Measurements from ENCODE around the gene VAV2.

Gene VAV2

GRCh38 chr9:133853331-133853730 lies 138.8 kb downstream of the VAV2 start:
- DNase-seq (ENCODE audit: low read depth, low spot score) = no peak

- no peak for DNase-seq (ENCODE audit: low read depth, low spot score)
These were observed 139.7 kb downstream of the VAV2 start for GRCh38 chr9:133852431-133852830.

DNA sequence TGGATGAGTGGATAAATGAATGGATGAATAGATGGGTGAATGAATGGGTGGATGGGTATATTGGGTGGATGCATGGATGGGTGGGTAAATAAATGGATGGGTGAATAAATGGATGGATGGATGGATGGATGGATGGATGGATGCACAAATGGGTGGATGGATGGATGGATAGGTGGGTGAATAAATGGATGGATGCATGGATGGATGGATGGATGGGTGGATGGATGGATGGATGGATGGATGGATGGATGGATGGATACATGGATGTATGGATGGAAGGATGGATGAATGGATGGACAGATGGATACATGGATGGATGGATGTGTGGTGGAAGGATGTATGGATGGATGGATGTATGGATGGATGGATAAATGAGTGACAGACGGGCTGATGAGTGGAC lies 140.4 kb downstream of the VAV2 start:
- no peak for DNase-seq (ENCODE audit: low read depth, low spot score)

DNA sequence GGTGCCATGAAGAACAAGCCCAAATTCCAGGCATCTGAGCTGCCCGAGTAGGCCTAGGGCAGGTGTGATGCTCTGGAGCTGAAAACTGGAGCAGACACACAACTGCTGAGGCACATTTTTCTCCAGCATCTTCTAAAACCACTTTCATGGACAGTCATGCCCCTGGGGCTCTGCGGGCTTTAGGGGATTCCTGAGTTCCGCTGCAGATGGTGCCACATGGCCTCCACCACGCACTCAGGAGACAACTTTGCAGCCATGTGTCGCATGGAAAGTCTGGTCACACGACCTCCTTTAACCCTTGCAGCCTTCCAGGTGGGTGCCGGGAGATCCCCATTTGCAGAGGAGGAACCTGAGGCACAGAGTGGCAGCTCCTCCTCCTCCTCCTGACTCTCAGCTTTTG lies 141.2 kb downstream of the VAV2 start:
- DNase-seq (ENCODE audit: low read depth, low spot score) = no peak

DNA sequence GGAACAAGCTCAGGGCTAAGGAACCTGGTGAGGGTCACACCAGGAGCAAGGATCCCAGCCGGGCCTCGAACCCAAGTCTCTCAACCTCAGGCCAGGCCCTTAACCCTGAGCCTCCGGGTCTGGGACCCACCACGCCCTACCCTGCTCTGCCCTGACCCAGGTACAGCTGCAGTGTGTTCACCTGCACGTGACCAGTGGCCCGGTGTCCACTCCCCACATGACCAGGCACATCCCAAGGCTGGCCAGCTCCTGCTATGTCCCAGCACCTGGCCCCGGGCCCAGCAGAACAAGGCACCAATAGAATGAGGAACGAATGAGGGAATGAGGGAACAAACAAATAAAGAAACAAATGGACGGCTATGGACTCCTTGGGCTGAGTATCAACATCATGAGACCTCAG lies 142.0 kb downstream of the VAV2 start:
- DNase-seq (ENCODE audit: low read depth, low spot score) = no peak

- DNase-seq (ENCODE audit: low read depth, low spot score) = no peak
These were observed 142.9 kb downstream of the VAV2 start for GRCh38 chr9:133849110-133849670.

DNA sequence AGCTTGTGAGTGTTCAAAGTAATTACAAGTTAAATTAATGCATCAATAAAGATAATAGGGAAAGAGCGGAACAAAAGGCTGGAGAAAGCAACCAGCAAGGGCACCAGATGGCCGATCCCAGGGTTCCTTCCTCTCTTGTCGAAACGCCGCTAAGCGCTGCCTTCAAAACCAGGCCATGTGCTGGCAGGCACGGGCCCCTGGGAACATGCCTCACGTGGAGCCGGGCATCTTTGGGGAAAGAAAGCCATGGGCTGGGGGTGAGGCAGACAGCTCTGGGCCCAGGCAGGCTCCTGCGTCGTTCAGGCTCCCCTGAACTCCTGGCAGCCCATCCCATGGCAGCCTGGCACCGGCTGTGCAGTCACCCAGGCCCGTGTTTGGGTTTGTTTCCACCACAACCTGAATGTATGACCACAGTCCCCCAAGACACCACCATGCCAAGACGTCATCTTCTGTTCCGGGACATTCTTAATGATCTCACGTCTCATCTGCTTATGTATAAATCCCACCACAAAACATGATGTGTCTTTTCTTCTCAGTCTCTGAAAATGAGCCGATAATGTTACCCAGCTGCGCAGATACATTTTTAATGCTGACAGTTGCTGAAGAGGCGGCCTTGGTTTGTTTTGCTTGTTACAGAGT lies 143.5 kb downstream of the VAV2 start:
- no peak for DNase-seq (ENCODE audit: low read depth, low spot score)

GRCh38 chr9:133846483-133847090 lies 145.5 kb downstream of the VAV2 start:
- no peak for DNase-seq (ENCODE audit: low read depth, low spot score)

DNA sequence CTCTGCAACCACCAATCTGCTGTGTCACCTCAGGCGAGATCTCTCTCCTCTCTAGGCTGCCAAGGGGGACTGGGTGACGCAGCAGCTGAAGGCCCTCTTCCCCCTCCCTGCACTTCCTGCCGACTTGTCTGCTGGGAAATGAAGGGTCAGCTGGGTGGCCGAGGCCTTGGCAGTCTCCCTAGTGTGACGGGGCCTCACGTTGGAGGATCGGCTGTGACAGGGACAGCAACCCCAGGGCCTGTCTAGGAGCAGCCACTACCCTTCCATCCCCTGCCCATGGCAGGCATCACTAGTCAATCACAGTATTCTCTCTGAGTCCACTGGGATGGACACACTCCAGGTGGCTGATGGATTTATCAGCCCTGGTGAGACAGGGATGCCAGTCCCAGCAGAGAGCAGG lies 146.7 kb downstream of the VAV2 start:
- peak; percentile 47 for DNase-seq (ENCODE audit: low read depth, low spot score)

- no peak for DNase-seq (ENCODE audit: low read depth, low spot score)
These were observed 147.2 kb downstream of the VAV2 start for GRCh38 chr9:133844881-133845410.

DNA sequence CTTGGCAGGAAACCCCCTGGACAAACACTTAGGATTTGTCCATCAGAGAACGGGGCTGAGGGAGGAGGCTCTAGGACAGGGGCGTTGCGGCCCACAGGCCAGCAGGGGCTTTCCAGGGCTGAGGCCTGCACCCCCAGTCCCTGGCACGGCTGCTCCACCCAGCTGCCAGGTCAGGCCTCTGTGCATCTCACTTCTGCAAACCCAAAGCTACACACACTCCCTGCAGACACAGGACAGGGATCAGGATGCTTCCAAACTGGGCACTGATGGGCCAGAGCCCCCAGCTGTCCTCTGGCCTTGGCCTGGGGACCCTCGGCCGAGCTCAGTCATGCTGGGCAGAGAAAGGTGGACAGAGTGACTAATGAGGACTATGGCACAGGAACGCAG lies 147.7 kb downstream of the VAV2 start:
- no peak for DNase-seq (ENCODE audit: low read depth, low spot score)

DNA sequence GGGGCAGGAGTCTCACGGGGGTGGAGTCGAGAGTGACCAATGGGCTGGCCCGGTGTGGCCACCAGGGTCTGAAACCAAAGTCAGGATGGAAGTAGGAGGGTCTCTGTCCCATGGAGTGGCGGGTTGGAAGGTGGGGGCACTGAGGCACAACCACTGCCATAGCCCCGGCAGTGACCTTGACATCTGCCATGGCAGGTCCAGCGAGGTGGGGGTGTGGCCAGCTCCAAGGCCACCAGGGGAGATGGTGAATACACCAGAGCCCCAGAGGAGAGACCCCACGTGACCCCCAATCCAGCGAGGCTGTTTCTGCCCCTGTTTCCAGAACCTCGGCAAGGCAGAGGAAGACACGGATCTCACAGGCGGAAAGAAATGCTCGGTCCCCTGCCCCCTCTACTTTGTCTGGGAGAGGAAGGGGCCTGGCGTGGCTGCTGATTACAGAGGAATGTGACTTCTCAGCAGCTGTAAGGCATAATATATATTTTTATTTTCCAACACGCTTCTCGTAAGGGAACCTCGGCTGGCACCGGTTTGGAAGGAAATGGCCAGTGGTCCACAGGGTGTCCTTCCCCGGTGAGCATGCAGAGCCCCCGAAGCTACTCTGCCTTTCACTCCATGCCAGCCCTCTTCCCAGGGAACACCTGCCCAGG lies 148.2 kb downstream of the VAV2 start:
- DNase-seq (ENCODE audit: low read depth, low spot score) = no peak

DNA sequence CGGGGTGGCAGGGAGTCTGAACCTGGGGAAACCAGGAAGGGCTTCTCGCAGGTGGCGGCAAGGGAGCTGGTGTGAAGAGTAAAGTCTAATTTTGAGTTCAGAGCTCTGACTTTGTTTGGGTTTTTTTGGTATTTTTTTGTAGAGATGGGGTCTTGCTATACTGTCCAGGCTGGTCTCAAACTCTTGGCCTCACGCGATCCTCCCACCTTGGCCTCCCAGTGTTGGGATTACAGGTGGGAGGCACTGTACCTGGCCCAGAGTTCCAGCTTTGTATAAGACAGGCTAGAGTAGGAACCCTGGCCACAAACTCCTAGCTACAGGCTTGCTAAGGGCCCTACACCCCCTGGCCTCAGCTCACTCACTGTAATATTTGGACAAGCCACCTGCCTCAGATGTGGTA lies 148.9 kb downstream of the VAV2 start:
- no peak for DNase-seq (ENCODE audit: low read depth, low spot score)

- no peak for DNase-seq (ENCODE audit: low read depth, low spot score)
These were observed 149.3 kb downstream of the VAV2 start for GRCh38 chr9:133842721-133843227.

DNA sequence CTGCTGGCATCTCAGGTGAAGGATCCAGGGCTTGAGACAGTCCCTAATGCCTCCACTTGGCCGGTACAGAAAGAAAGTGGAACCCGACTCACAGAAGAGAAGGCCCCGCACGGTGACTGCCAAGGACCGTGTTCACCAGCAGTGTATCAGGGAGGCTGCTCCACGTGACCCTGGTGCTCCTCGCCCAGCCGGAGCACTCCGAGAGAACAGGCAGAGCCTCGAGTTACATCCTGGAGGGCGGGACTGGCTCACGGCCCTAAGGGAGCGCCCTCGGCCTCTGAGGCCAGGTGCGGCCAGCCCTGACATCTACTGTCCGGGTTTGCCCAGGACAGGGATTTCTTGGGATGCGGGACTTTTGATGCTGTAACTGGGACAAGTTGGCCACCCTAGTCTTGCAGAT lies 149.9 kb downstream of the VAV2 start:
- DNase-seq (ENCODE audit: low read depth, low spot score) = no peak

DNA sequence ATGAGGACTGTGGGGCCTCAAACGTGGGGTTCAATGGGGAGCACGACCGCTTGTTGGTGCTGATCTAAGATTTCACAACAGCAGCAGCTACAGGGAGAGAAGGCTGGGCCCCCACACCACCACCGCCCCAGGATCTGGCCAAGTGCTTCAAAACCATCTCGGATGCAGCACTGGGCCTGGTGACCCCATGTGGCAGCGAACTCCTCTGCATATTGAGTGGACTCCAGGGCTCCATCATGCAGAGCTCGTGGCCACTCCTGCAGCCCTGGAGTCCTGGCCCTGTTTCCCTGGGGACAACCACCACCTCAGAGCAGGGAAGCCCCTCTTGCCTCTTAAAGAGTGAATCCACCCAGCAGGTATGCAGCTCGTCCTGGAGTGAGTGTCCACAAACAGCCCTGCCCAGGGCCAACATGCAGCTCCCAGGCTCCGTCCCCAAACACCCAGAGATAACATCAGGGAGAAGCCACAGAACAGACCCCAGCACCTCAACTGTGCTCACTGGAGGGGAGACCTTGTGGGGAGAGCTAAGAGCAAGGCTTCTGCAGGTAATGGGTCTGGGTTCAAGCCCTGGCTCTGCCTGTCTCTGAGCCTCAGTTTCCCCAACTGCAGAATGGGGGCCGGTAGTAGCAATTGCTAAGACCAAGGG lies 150.8 kb downstream of the VAV2 start:
- DNase-seq (ENCODE audit: low read depth, low spot score) = no peak

DNA sequence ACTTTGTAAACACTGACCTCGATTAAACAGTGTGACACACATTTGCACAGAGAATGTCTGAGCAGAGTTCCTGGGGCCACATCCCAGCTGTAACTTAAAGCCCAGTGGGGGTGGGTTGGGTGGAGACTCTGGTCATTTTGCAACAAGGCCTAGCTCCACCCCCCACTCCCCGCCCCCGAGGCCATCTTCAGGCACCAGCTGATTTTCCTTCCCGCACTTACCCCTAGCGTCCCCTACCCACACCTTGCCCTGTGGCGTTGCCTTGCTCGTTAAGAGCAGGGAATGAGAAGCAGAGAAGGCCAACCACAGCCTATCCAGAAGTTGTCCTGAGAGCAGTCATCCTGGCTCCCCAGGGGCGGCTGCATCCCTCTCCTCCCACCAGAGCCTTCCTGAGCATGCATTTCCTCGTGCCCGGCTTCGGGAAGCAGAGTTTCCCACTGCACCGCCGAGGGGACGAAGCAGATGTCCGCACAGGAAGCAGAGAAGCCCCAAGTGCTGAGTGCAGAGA lies 152.2 kb downstream of the VAV2 start:
- DNase-seq (ENCODE audit: low read depth, low spot score) = no peak

GRCh38 chr9:133838859-133839507 lies 153.1 kb downstream of the VAV2 start:
- DNase-seq (ENCODE audit: low read depth, low spot score) = no peak

GRCh38 chr9:133837627-133838597 lies 154.2 kb downstream of the VAV2 start:
- no peak for DNase-seq (ENCODE audit: low read depth, low spot score)

- no peak for DNase-seq (ENCODE audit: low read depth, low spot score)
These were observed 155.3 kb downstream of the VAV2 start for GRCh38 chr9:133836818-133837217.

All from astrocyte of the hippocampus (primary cell).